GM12892 (cell line): ENCODE results near the gene OR10D3.

ENCODE experiments used
- POLR2A ChIP-seq: IDR thresholded peaks from 2 replicates; pipeline ENCODE4 v1.6.1; 2011; ENCODE audit warnings: low read depth, low read length, control low read depth
- TAF1 ChIP-seq: IDR thresholded peaks from 2 replicates; pipeline ENCODE4 v1.6.1; 2011; ENCODE audit warnings: low read depth, mild to moderate bottlenecking, control low read depth, low read length, borderline replicate concordance

DNA sequence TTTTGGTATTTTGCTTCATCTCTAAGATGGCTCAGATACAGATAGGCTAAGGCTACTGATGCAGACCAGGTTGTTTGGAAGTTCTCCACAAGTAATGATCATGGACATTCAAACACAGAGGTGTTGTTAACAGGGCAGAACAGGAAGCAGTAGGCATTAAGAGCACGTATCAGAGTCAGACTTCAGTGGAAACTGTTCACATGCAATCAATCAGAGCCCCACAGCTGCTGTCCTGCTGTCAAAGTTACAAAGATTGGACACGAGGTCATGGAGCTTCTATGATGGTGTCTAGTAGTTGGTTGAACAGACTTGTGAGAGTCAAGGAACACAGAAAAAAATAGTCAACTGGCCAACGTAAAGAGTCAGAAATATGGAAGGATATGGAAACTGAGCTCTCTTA, 19.8 kb downstream of the OR10D3 start:
- TF ChIP-seq POLR2A = no peak
- TF ChIP-seq TAF1 = no peak
